PC-3 (cell line): ENCODE data around the gene ITPRIP. TPM values are rescaled to one million over a fixed set of nuclear protein-coding genes. Genes with fewer than 3 reads are reported as not detected.

Source experiments
- ATAC-seq: fragments of 200-7000 bp; cut with Tn5 transposase; 2 replicates; pipeline ENCODE4 v1.9.1; 2020; ENCODE audit warnings: mild to moderate bottlenecking, moderate library complexity
- BruUV-seq: library from RNA; stranded (reverse); fragments of 400-500 nt; replicated peaks from 2 replicates; lab custom pipeline; 2021; lab: Mats Ljungman, UMichigan
- CTCF ChIA-PET: fragments of 300-600 bp; sonication (Branson Sonifier 250); formaldehyde crosslinking; loops from one replicate; lab custom pipeline; 2022; ENCODE audit warnings: antibody characterized with exemption; lab: Charles Lee
- POLR2A ChIA-PET: fragments of 300-600 bp; sonication (Branson Sonifier 250); formaldehyde crosslinking; loops from one replicate; lab custom pipeline; 2022; ENCODE audit warnings: antibody characterized with exemption; ENCODE audit not compliant: unreplicated experiment; lab: Charles Lee
- DNase-seq: peaks from one replicate; pipeline ENCODE4 v3.0.0-alpha.2; 2015
- H2AFZ ChIP-seq: fragments of 300-600 bp; sonication (generic); 2 replicates; pipeline ENCODE4 v1.6.0; 2016; ENCODE audit warnings: antibody characterized with exemption, low read length
- H3F3A ChIP-seq: fragments of 300-600 bp; sonication (generic); one replicate; pipeline ENCODE4 v1.6.0; 2017; ENCODE audit warnings: antibody characterized with exemption, low read length, control low read depth, mild to moderate bottlenecking; ENCODE audit not compliant: unreplicated experiment
- H3K27ac ChIP-seq: fragments of 300-600 bp; sonication (generic); 2 replicates; pipeline ENCODE4 v1.5.1; 2016; ENCODE audit warnings: mild to moderate bottlenecking, low read length
- H3K27me3 ChIP-seq: fragments of 300-600 bp; sonication (generic); 2 replicates; pipeline ENCODE4 v1.6.1; 2016; ENCODE audit warnings: low read length, mixed read lengths
- H3K36me3 ChIP-seq: fragments of 300-600 bp; sonication (generic); 2 replicates; pipeline ENCODE4 v1.6.1; 2016; ENCODE audit warnings: low read depth, mixed run types, low read length, mixed read lengths
- H3K4me1 ChIP-seq: fragments of 300-600 bp; sonication (generic); 2 replicates; pipeline ENCODE4 v1.5.1; 2016; ENCODE audit warnings: low read length; ENCODE audit not compliant: insufficient read depth
- H3K4me2 ChIP-seq: fragments of 300-600 bp; sonication (generic); 2 replicates; pipeline ENCODE4 v1.6.0; 2016; ENCODE audit warnings: low read length
- H3K4me3 ChIP-seq: fragments of 300-600 bp; sonication (generic); 2 replicates; pipeline ENCODE4 v1.5.1; 2016; ENCODE audit warnings: mild to moderate bottlenecking, low read length, mixed read lengths
- H3K79me2 ChIP-seq: fragments of 300-600 bp; sonication (generic); 2 replicates; pipeline ENCODE4 v1.6.1; 2017; ENCODE audit warnings: low read length, mixed read lengths
- H3K9ac ChIP-seq: fragments of 300-600 bp; sonication (generic); 2 replicates; pipeline ENCODE4 v1.6.0; 2016; ENCODE audit warnings: mild to moderate bottlenecking, low read length
- H3K9me2 ChIP-seq: fragments of 300-600 bp; sonication (generic); replicated peaks from 2 replicates; pipeline ENCODE4 v1.6.1; 2016; ENCODE audit warnings: mixed run types, low read length, mixed read lengths
- H3K9me3 ChIP-seq: fragments of 300-600 bp; sonication (generic); 2 replicates; pipeline ENCODE4 v1.6.1; 2016; ENCODE audit warnings: low read length, mixed read lengths
- H4K20me1 ChIP-seq: fragments of 300-600 bp; sonication (generic); 2 replicates; pipeline ENCODE4 v1.6.1; 2016; ENCODE audit warnings: low read length, mixed read lengths
- EZH2 ChIP-seq: fragments of 300-600 bp; sonication (generic); IDR thresholded peaks from one replicate; pipeline ENCODE4 v1.6.1; 2017; ENCODE audit warnings: antibody characterized with exemption, mild to moderate bottlenecking, low read length; ENCODE audit not compliant: unreplicated experiment
- EZH2phosphoT487 ChIP-seq: fragments of 300-600 bp; sonication (generic); IDR thresholded peaks from 2 replicates; pipeline ENCODE4 v1.6.1; 2018; ENCODE audit warnings: mild to moderate bottlenecking, antibody characterized with exemption, low read length, borderline replicate concordance
- intact Hi-C: fragments of 100-400 bp; cut with micrococcal nuclease; formaldehyde crosslinking; loops from 2 replicates; pipeline ENCODE4 v1.9.0; 2023
- total RNA-seq: library from RNA; depleted of rRNA; stranded (reverse); fragments of >200 nt; gene quantifications from 2 replicates; pipeline ENCODE4 v1.2.3, GENCODE V29; 2014
- TF ChIP-seq, protein P1 (sequence below): fragments of 300-600 bp; sonication (generic); conservative IDR thresholded peaks from 2 replicates; pipeline ENCODE4 v1.5.1; 2017; ENCODE audit warnings: antibody characterized with exemption, low read depth, mild to moderate bottlenecking, low read length

ITPRIP gene
- total RNA-seq, 1 experiment from 2014 or later = 7.0 TPM

DNA sequence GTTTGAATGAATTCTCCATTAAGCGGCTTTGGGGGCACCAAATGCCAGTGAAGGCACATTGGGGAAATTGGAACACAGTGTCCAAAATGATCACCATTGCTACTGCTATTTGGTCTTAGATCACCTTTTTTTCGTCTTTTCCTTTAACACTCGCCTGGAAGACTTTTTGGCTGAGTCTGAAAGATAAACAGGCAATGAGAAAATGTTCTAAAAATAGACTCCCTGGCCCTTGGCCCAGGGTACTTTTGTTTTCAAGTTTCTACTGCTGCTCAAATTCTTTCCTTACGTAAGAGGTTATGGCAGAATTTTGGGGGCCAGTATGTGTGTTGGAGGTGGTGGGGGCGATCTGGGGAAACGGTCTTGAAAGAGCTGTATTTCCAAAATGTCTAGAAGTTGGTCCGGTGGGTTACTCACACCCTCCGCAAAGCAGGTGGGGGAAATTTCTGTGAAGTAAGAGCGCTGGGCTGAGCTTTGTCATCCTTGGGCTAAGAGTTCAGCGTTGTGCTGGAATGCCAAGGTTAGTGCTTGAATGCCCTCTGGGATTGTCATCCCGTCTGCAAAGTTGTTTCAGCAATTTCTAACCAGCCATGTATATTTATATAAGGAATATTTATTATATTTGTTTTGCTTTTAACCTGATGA is 1.3 kb upstream of the ITPRIP start:
- CTCF ChIA-PET = no interaction called here
- no peaks in the 10 kb centered on the region for H3K9me3 ChIP-seq
- no peaks in the 10 kb centered on the region for H3F3A ChIP-seq
- no peaks in the 10 kb centered on the region for H3K9me2 ChIP-seq
- POLR2A ChIA-PET = interaction anchor here (0.6 kb wide), 2 partner anchors 10 to 12 kb away, joined by 3 to 9 read pairs; no protein-coding TSS in a partner anchor
- H3K27me3 ChIP-seq = no peaks in the 10 kb centered on the region
- peak; percentile 14 for ATAC-seq
- H3K4me3 ChIP-seq = peak overlapping the region; percentile 93
- TF ChIP-seq EZH2phosphoT487 (no peak), EZH2 (no peak)
- TF ChIP-seq, protein P1, sequence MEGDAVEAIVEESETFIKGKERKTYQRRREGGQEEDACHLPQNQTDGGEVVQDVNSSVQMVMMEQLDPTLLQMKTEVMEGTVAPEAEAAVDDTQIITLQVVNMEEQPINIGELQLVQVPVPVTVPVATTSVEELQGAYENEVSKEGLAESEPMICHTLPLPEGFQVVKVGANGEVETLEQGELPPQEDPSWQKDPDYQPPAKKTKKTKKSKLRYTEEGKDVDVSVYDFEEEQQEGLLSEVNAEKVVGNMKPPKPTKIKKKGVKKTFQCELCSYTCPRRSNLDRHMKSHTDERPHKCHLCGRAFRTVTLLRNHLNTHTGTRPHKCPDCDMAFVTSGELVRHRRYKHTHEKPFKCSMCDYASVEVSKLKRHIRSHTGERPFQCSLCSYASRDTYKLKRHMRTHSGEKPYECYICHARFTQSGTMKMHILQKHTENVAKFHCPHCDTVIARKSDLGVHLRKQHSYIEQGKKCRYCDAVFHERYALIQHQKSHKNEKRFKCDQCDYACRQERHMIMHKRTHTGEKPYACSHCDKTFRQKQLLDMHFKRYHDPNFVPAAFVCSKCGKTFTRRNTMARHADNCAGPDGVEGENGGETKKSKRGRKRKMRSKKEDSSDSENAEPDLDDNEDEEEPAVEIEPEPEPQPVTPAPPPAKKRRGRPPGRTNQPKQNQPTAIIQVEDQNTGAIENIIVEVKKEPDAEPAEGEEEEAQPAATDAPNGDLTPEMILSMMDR = no peak
- peaks cover 19% of the 10 kb centered on the region for H4K20me1 ChIP-seq
- BruUV-seq = no TSS peak
- H3K79me2 ChIP-seq = peaks cover 39% of the 10 kb centered on the region
- peak overlapping the region; percentile 90 for H2AFZ ChIP-seq
- peaks cover 33% of the 10 kb centered on the region for H3K4me1 ChIP-seq
- H3K27ac ChIP-seq = peak overlapping the region; percentile 82
- peak overlapping the region; percentile 84 for H3K9ac ChIP-seq
- intact Hi-C loops = loop anchor here (2.0 kb wide), 1 partner anchor 35 kb away; no protein-coding TSS in a partner anchor
- H3K36me3 ChIP-seq = no peaks in the 10 kb centered on the region
- peak overlapping the region; percentile 99 for H3K4me2 ChIP-seq
- DNase-seq = peak; percentile 66

DNA sequence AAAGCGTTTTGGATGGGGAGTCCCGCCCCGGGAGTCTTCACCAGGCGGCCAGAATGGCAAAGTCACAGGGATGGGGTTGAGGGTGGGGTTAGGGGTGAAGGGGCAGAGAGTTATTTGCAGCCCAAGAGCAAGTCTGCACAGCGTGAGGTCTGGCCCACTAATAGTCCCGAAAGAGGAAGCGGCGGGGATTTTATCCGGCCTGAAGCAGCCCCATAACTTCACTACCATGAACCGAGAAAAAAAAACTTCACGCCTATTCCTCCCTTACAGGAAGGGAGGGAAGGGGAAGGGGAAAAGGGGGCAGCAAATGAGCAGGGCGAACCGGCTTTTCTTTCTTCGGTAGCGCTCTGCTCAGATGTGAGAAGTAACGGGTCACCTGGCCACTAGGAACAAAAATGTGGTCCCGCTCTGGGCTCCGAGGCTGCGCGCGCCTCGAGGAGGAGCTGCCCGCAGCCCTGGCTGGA is 712 bp downstream of the ITPRIP start:
- Histone ChIP-seq H3F3A (no peaks in the 10 kb centered on the region), H4K20me1 (peaks cover 22% of the 10 kb centered on the region), H3K4me1 (peaks cover 52% of the 10 kb centered on the region), H3K4me3 (peak overlapping the region; percentile 93), H3K9me2 (no peaks in the 10 kb centered on the region), H3K27ac (peak overlapping the region; percentile 82), H3K9me3 (no peaks in the 10 kb centered on the region), H3K27me3 (no peaks in the 10 kb centered on the region), H3K79me2 (peaks cover 59% of the 10 kb centered on the region), H3K36me3 (no peaks in the 10 kb centered on the region), H3K4me2 (peak overlapping the region; percentile 99), H2AFZ (peak overlapping the region; percentile 53), H3K9ac (peak overlapping the region; percentile 84)
- peak; percentile 22 for DNase-seq
- ChIA-PET CTCF (no interaction called here), POLR2A (interaction anchor here (0.6 kb wide), 1 partner anchor 12 kb away, joined by 3 read pairs; no protein-coding TSS in a partner anchor)
- TF ChIP-seq EZH2 (no peak), EZH2phosphoT487 (no peak)
- TF ChIP-seq, protein P1 = no peak
- intact Hi-C loops = no loop called here
- BruUV-seq = no TSS peak
- peak; percentile 42 for ATAC-seq
